Activated naive CD4-positive, alpha-beta T cell treated with anti-CD3 and anti-CD28 coated beads for 36 hours (primary cell): ENCODE results near the gene SBF2. TPM values are rescaled to one million over a fixed set of nuclear protein-coding genes. Genes with fewer than 3 reads are reported as not detected.
"Not testable (repeated sequence)": the region's sequence is repeated elsewhere in the genome, so short reads cannot be mapped to it uniquely, and the experiment has no call there.

Experiments
- CTCF ChIA-PET: fragments of 350-600 bp; sonication (Branson Sonifier 250); formaldehyde crosslinking; loops from one replicate; lab custom pipeline; 2021; ENCODE audit warnings: antibody characterized with exemption; lab: Charles Lee
- DNase-seq: peaks from one replicate; pipeline ENCODE4 v3.0.0-alpha.2; 2020
- H3K27ac Mint-ChIP-seq: one replicate; pipeline ENCODE4 v1.8.0; 2021; ENCODE audit warnings: mild to moderate bottlenecking, mixed read lengths
- H3K27me3 Mint-ChIP-seq: one replicate; pipeline ENCODE4 v1.8.0; 2021; ENCODE audit warnings: low read depth, mixed read lengths
- H3K36me3 Mint-ChIP-seq: one replicate; pipeline ENCODE4 v1.8.0; 2021; ENCODE audit warnings: low read depth, mixed read lengths
- H3K4me1 Mint-ChIP-seq: one replicate; pipeline ENCODE4 v1.8.0; 2021; ENCODE audit warnings: low read depth, mixed read lengths
- H3K4me3 Mint-ChIP-seq: one replicate; pipeline ENCODE4 v1.8.0; 2021; ENCODE audit warnings: mild to moderate bottlenecking, moderate library complexity, mixed read lengths
- H3K9me3 Mint-ChIP-seq: one replicate; pipeline ENCODE4 v1.8.0; 2021; ENCODE audit warnings: mixed read lengths
- intact Hi-C: fragments of 100-400 bp; cut with micrococcal nuclease; formaldehyde crosslinking; loops from one replicate; pipeline ENCODE4 v1.15.1; 2023
- total RNA-seq, 2 experiments: library from RNA; stranded (reverse); gene quantifications; one replicate each; pipeline ENCODE4 v1.2.3, GENCODE V29; 2021

SBF2 gene
- total RNA-seq, 2 experiments from 2014 or later = 8.7 to 9.9 TPM

- no peaks in the 10 kb centered on the region for H3K27me3 Mint-ChIP-seq
- H3K27ac Mint-ChIP-seq = no peak overlapping the region
- H3K9me3 Mint-ChIP-seq = no peaks in the 10 kb centered on the region
- intact Hi-C loops = no loop called here
- CTCF ChIA-PET = interaction anchor here (0.6 kb wide), 1 partner anchor 27 kb away, joined by 3 read pairs; no protein-coding TSS in a partner anchor
- H3K36me3 Mint-ChIP-seq = peaks cover 8% of the 10 kb centered on the region
- no peaks in the 10 kb centered on the region for H3K4me1 Mint-ChIP-seq
- no peak for DNase-seq
- no peak overlapping the region for H3K4me3 Mint-ChIP-seq
These were observed 338.6 kb downstream of the SBF2 start for GRCh38 chr11:9955391-9955790.

GRCh38 chr11:9953994-9954626 lies 339.9 kb downstream of the SBF2 start:
- H3K9me3 Mint-ChIP-seq = no peaks in the 10 kb centered on the region
- no peak overlapping the region for H3K27ac Mint-ChIP-seq
- no peaks in the 10 kb centered on the region for H3K27me3 Mint-ChIP-seq
- CTCF ChIA-PET = interaction anchor here (0.6 to 0.7 kb wide), 2 partner anchors 279 to 410 kb away, joined by 3 read pairs; no protein-coding TSS in a partner anchor
- DNase-seq = no peak
- H3K4me3 Mint-ChIP-seq = no peak overlapping the region
- H3K4me1 Mint-ChIP-seq = no peaks in the 10 kb centered on the region
- intact Hi-C loops = no loop called here
- peaks cover 3% of the 10 kb centered on the region for H3K36me3 Mint-ChIP-seq

GRCh38 chr11:9952511-9953196 lies 341.4 kb downstream of the SBF2 start:
- Mint-ChIP-seq H3K4me3 (no peak overlapping the region), H3K9me3 (no peaks in the 10 kb centered on the region), H3K36me3 (no peaks in the 10 kb centered on the region), H3K27ac (no peak overlapping the region), H3K4me1 (no peaks in the 10 kb centered on the region), H3K27me3 (no peaks in the 10 kb centered on the region)
- DNase-seq = no peak
- intact Hi-C loops = no loop called here
- CTCF ChIA-PET = no interaction called here

GRCh38 chr11:9951807-9952206 lies 342.2 kb downstream of the SBF2 start:
- intact Hi-C loops = no loop called here
- DNase-seq = no peak
- Mint-ChIP-seq H3K36me3 (no peaks in the 10 kb centered on the region), H3K4me3 (no peak overlapping the region), H3K4me1 (no peaks in the 10 kb centered on the region), H3K27ac (no peak overlapping the region), H3K9me3 (no peaks in the 10 kb centered on the region), H3K27me3 (no peaks in the 10 kb centered on the region)
- CTCF ChIA-PET = no interaction called here

GRCh38 chr11:9950462-9950861 lies 343.6 kb downstream of the SBF2 start:
- H3K9me3 Mint-ChIP-seq = no peaks in the 10 kb centered on the region
- CTCF ChIA-PET = no interaction called here

GRCh38 chr11:9947231-9947864 lies 346.7 kb downstream of the SBF2 start:
- CTCF ChIA-PET = interaction anchor here (0.6 kb wide), 1 partner anchor 170 kb away, joined by 3 read pairs; no protein-coding TSS in a partner anchor
- H3K27me3 Mint-ChIP-seq = no peaks in the 10 kb centered on the region

More at GRCh38 chr11:9950462-9950861, 343.6 kb downstream of the SBF2 start:
- Mint-ChIP-seq H3K4me3 (no peak overlapping the region), H3K4me1 (no peaks in the 10 kb centered on the region), H3K27ac (no peak overlapping the region), H3K27me3 (no peaks in the 10 kb centered on the region), H3K36me3 (peaks cover 1% of the 10 kb centered on the region)
- intact Hi-C loops = no loop called here
- no peak for DNase-seq

GRCh38 chr11:9945680-9946079 lies 348.3 kb downstream of the SBF2 start:
- H3K4me3 Mint-ChIP-seq, H3K4me1 Mint-ChIP-seq, H3K36me3 Mint-ChIP-seq, H3K27ac Mint-ChIP-seq, DNase-seq, intact Hi-C loops, CTCF ChIA-PET, H3K9me3 Mint-ChIP-seq, H3K27me3 Mint-ChIP-seq: not testable (repeated sequence)

More at GRCh38 chr11:9947231-9947864, 346.7 kb downstream of the SBF2 start:
- no peak overlapping the region for H3K4me3 Mint-ChIP-seq
- no peaks in the 10 kb centered on the region for H3K9me3 Mint-ChIP-seq
- peaks cover 1% of the 10 kb centered on the region for H3K36me3 Mint-ChIP-seq
- DNase-seq = no peak
- no peaks in the 10 kb centered on the region for H3K4me1 Mint-ChIP-seq
- intact Hi-C loops = no loop called here
- H3K27ac Mint-ChIP-seq = no peak overlapping the region

- CTCF ChIA-PET = no interaction called here
- Mint-ChIP-seq H3K4me1 (no peaks in the 10 kb centered on the region), H3K27ac (no peak overlapping the region), H3K36me3 (peaks cover 1% of the 10 kb centered on the region), H3K27me3 (no peaks in the 10 kb centered on the region), H3K4me3 (no peak overlapping the region), H3K9me3 (no peaks in the 10 kb centered on the region)
- DNase-seq = no peak
- intact Hi-C loops = no loop called here
These were observed 350.5 kb downstream of the SBF2 start for GRCh38 chr11:9943386-9944110.

- Mint-ChIP-seq H3K4me1 (no peaks in the 10 kb centered on the region), H3K27ac (no peak overlapping the region), H3K36me3 (peaks cover 1% of the 10 kb centered on the region), H3K4me3 (no peak overlapping the region), H3K27me3 (no peaks in the 10 kb centered on the region), H3K9me3 (no peaks in the 10 kb centered on the region)
- intact Hi-C loops = no loop called here
- DNase-seq = no peak
- CTCF ChIA-PET = no interaction called here
These were observed 352.0 kb downstream of the SBF2 start for GRCh38 chr11:9941991-9942390.

GRCh38 chr11:9939150-9939549 lies 354.9 kb downstream of the SBF2 start:
- intact Hi-C loops = not testable (repeated sequence)

GRCh38 chr11:9936754-9937153 lies 357.3 kb downstream of the SBF2 start:
- H3K27ac Mint-ChIP-seq = no peak overlapping the region
- peaks cover 8% of the 10 kb centered on the region for H3K36me3 Mint-ChIP-seq
- no peaks in the 10 kb centered on the region for H3K27me3 Mint-ChIP-seq
- intact Hi-C loops = no loop called here
- DNase-seq = no peak
- CTCF ChIA-PET = no interaction called here
- H3K9me3 Mint-ChIP-seq = no peaks in the 10 kb centered on the region
- no peaks in the 10 kb centered on the region for H3K4me1 Mint-ChIP-seq
- H3K4me3 Mint-ChIP-seq = no peak overlapping the region

More at GRCh38 chr11:9939150-9939549, 354.9 kb downstream of the SBF2 start:
- H3K4me1 Mint-ChIP-seq, H3K27ac Mint-ChIP-seq, CTCF ChIA-PET, DNase-seq, H3K36me3 Mint-ChIP-seq, H3K27me3 Mint-ChIP-seq, H3K9me3 Mint-ChIP-seq, H3K4me3 Mint-ChIP-seq: not testable (repeated sequence)

GRCh38 chr11:9932843-9933242 lies 361.2 kb downstream of the SBF2 start:
- DNase-seq, H3K27ac Mint-ChIP-seq, H3K4me1 Mint-ChIP-seq, CTCF ChIA-PET, intact Hi-C loops, H3K27me3 Mint-ChIP-seq, H3K4me3 Mint-ChIP-seq, H3K9me3 Mint-ChIP-seq: not testable (repeated sequence)
- peaks cover 21% of the 10 kb centered on the region for H3K36me3 Mint-ChIP-seq
